ENCODE measurements around the gene DPM2.

Gene DPM2

GRCh38 chr9:127920794-127921193, 16.9 kb downstream of the DPM2 start:
- H3K27ac ChIP-seq (ENCODE audit: low read length): no peak overlapping the region
- no peaks in the 10 kb centered on the region for H3K36me3 ChIP-seq (ENCODE audit: insufficient read depth, low read depth, low read length)
- no peaks in the 10 kb centered on the region for H3K9me3 ChIP-seq (ENCODE audit: insufficient read depth, low read depth, low read length)
- no peaks in the 10 kb centered on the region for H3K4me1 ChIP-seq (ENCODE audit: insufficient read depth, low read length)
- no peak overlapping the region for H3K9ac ChIP-seq (ENCODE audit: low read depth, low read length)
- H3K4me3 ChIP-seq (ENCODE audit: low read length): no peak overlapping the region
- peaks cover 27% of the 10 kb centered on the region for H3K27me3 ChIP-seq (ENCODE audit: insufficient read depth, low read length)

- Histone ChIP-seq H3K27me3 (ENCODE audit: insufficient read depth, low read length) (peaks cover 20% of the 10 kb centered on the region), H3K9me3 (ENCODE audit: insufficient read depth, low read depth, low read length) (no peaks in the 10 kb centered on the region), H3K4me1 (ENCODE audit: insufficient read depth, low read length) (no peaks in the 10 kb centered on the region), H3K9ac (ENCODE audit: low read depth, low read length) (no peak overlapping the region), H3K36me3 (ENCODE audit: insufficient read depth, low read depth, low read length) (no peaks in the 10 kb centered on the region), H3K27ac (ENCODE audit: low read length) (no peak overlapping the region), H3K4me3 (ENCODE audit: low read length) (no peak overlapping the region)
Measured at GRCh38 chr9:127919253-127919815, 18.3 kb downstream of the DPM2 start.

- no peak overlapping the region for H3K9ac ChIP-seq (ENCODE audit: low read depth, low read length)
- H3K27me3 ChIP-seq (ENCODE audit: insufficient read depth, low read length): peaks cover 20% of the 10 kb centered on the region
- no peak overlapping the region for H3K4me3 ChIP-seq (ENCODE audit: low read length)
- no peaks in the 10 kb centered on the region for H3K9me3 ChIP-seq (ENCODE audit: insufficient read depth, low read depth, low read length)
- H3K4me1 ChIP-seq (ENCODE audit: insufficient read depth, low read length): no peaks in the 10 kb centered on the region
- no peak overlapping the region for H3K27ac ChIP-seq (ENCODE audit: low read length)
- no peaks in the 10 kb centered on the region for H3K36me3 ChIP-seq (ENCODE audit: insufficient read depth, low read depth, low read length)
Measured at GRCh38 chr9:127918183-127919107, 19.2 kb downstream of the DPM2 start.

GRCh38 chr9:127917603-127918002, 20.1 kb downstream of the DPM2 start:
- H3K9me3 ChIP-seq (ENCODE audit: insufficient read depth, low read depth, low read length): no peaks in the 10 kb centered on the region
- H3K4me1 ChIP-seq (ENCODE audit: insufficient read depth, low read length): no peaks in the 10 kb centered on the region
- peak overlapping the region; percentile 44; the same call in 1 of the 2 replicates for H3K4me3 ChIP-seq (ENCODE audit: low read length)
- H3K9ac ChIP-seq (ENCODE audit: low read depth, low read length): no peak overlapping the region
- 0 out of 2 replicates have a peak, but pooled peaks cover 4% of the 10 kb centered on the region for H3K36me3 ChIP-seq (ENCODE audit: insufficient read depth, low read depth, low read length)
- H3K27me3 ChIP-seq (ENCODE audit: insufficient read depth, low read length): peaks cover 20% of the 10 kb centered on the region
- no peak overlapping the region for H3K27ac ChIP-seq (ENCODE audit: low read length)

- 0 out of 2 replicates have a peak, but pooled peaks cover 7% of the 10 kb centered on the region for H3K36me3 ChIP-seq (ENCODE audit: insufficient read depth, low read depth, low read length)
- peak within 1 kb of the TSS; percentile 67; the same call in 1 of the 2 replicates for H3K9ac ChIP-seq (ENCODE audit: low read depth, low read length)
- H3K4me1 ChIP-seq (ENCODE audit: insufficient read depth, low read length): no peaks in the 10 kb centered on the region
- H3K9me3 ChIP-seq (ENCODE audit: insufficient read depth, low read depth, low read length): no peaks in the 10 kb centered on the region
- peak within 1 kb of the TSS; percentile 74 for H3K4me3 ChIP-seq (ENCODE audit: low read length)
- no peak within 1 kb of the TSS for H3K27ac ChIP-seq (ENCODE audit: low read length)
- H3K27me3 ChIP-seq (ENCODE audit: insufficient read depth, low read length): peaks cover 17% of the 10 kb centered on the region
Measured at GRCh38 chr9:127916720-127917581, 20.7 kb downstream of the DPM2 start, which contains the start of gene ST6GALNAC4. Gene ST6GALNAC4, minus strand, starts transcription at chr9:127917041. Its CDS starts 622 bp downstream, at chr9:127916419.

GRCh38 chr9:127915801-127916719, 21.6 kb downstream of the DPM2 start:
- no peaks in the 10 kb centered on the region for H3K9me3 ChIP-seq (ENCODE audit: insufficient read depth, low read depth, low read length)
- no peaks in the 10 kb centered on the region for H3K4me1 ChIP-seq (ENCODE audit: insufficient read depth, low read length)
- H3K27me3 ChIP-seq (ENCODE audit: insufficient read depth, low read length): peaks cover 10% of the 10 kb centered on the region
- H3K9ac ChIP-seq (ENCODE audit: low read depth, low read length): peak overlapping the region; percentile 67; the same call in 1 of the 2 replicates
- 0 out of 2 replicates have a peak, but pooled peaks cover 7% of the 10 kb centered on the region for H3K36me3 ChIP-seq (ENCODE audit: insufficient read depth, low read depth, low read length)
- H3K27ac ChIP-seq (ENCODE audit: low read length): no peak overlapping the region
- H3K4me3 ChIP-seq (ENCODE audit: low read length): peak overlapping the region; percentile 74

- Histone ChIP-seq H3K36me3 (ENCODE audit: insufficient read depth, low read depth, low read length) (0 out of 2 replicates have a peak, but pooled peaks cover 7% of the 10 kb centered on the region), H3K9me3 (ENCODE audit: insufficient read depth, low read depth, low read length) (no peaks in the 10 kb centered on the region), H3K27me3 (ENCODE audit: insufficient read depth, low read length) (peaks cover 10% of the 10 kb centered on the region), H3K4me3 (ENCODE audit: low read length) (no peak overlapping the region), H3K27ac (ENCODE audit: low read length) (no peak overlapping the region), H3K9ac (ENCODE audit: low read depth, low read length) (no peak overlapping the region), H3K4me1 (ENCODE audit: insufficient read depth, low read length) (no peaks in the 10 kb centered on the region)
Measured at GRCh38 chr9:127915325-127915752, 22.3 kb downstream of the DPM2 start.

- H3K36me3 ChIP-seq (ENCODE audit: insufficient read depth, low read depth, low read length): 0 out of 2 replicates have a peak, but pooled peaks cover 7% of the 10 kb centered on the region
- no peak overlapping the region for H3K9ac ChIP-seq (ENCODE audit: low read depth, low read length)
- no peak overlapping the region for H3K4me3 ChIP-seq (ENCODE audit: low read length)
- peaks cover 10% of the 10 kb centered on the region for H3K27me3 ChIP-seq (ENCODE audit: insufficient read depth, low read length)
- H3K4me1 ChIP-seq (ENCODE audit: insufficient read depth, low read length): no peaks in the 10 kb centered on the region
- no peak overlapping the region for H3K27ac ChIP-seq (ENCODE audit: low read length)
- no peaks in the 10 kb centered on the region for H3K9me3 ChIP-seq (ENCODE audit: insufficient read depth, low read depth, low read length)
Measured at GRCh38 chr9:127913682-127914081, 24.0 kb downstream of the DPM2 start.

GRCh38 chr9:127912882-127913281, 24.8 kb downstream of the DPM2 start:
- no peaks in the 10 kb centered on the region for H3K9me3 ChIP-seq (ENCODE audit: insufficient read depth, low read depth, low read length)

GRCh38 chr9:127912296-127912695, 25.4 kb downstream of the DPM2 start:
- Histone ChIP-seq H3K4me1 (ENCODE audit: insufficient read depth, low read length) (no peaks in the 10 kb centered on the region), H3K9ac (ENCODE audit: low read depth, low read length) (no peak overlapping the region), H3K9me3 (ENCODE audit: insufficient read depth, low read depth, low read length) (no peaks in the 10 kb centered on the region), H3K36me3 (ENCODE audit: insufficient read depth, low read depth, low read length) (0 out of 2 replicates have a peak, but pooled peaks cover 7% of the 10 kb centered on the region), H3K27ac (ENCODE audit: low read length) (no peak overlapping the region), H3K27me3 (ENCODE audit: insufficient read depth, low read length) (peaks cover 10% of the 10 kb centered on the region), H3K4me3 (ENCODE audit: low read length) (no peak overlapping the region)

More at GRCh38 chr9:127912882-127913281, 24.8 kb downstream of the DPM2 start:
- Histone ChIP-seq H3K27me3 (ENCODE audit: insufficient read depth, low read length) (peaks cover 10% of the 10 kb centered on the region), H3K27ac (ENCODE audit: low read length) (no peak overlapping the region), H3K36me3 (ENCODE audit: insufficient read depth, low read depth, low read length) (0 out of 2 replicates have a peak, but pooled peaks cover 7% of the 10 kb centered on the region), H3K4me1 (ENCODE audit: insufficient read depth, low read length) (no peaks in the 10 kb centered on the region), H3K4me3 (ENCODE audit: low read length) (no peak overlapping the region), H3K9ac (ENCODE audit: low read depth, low read length) (no peak overlapping the region)

All from iPS-20b (cell line).